Caco-2 (cell line): ENCODE results near the gene GRK2. TPM values are rescaled to one million over a fixed set of nuclear protein-coding genes. Genes with fewer than 3 reads are reported as not detected.
A peak's percentile ranks its signal among the peaks of the same experiment; 100 is the strongest.
"Not testable (repeated sequence)": the region's sequence is repeated elsewhere in the genome, so short reads cannot be mapped to it uniquely, and the experiment has no call there.

Source experiments
- BruUV-seq: library from RNA; stranded (reverse); fragments of 400-500 nt; replicated peaks from 2 replicates; lab custom pipeline; 2021; lab: Mats Ljungman, UMichigan
- CTCF ChIA-PET: fragments of 300-600 bp; sonication (Branson Sonifier 250); formaldehyde crosslinking; loops from one replicate; lab custom pipeline; 2022; ENCODE audit warnings: antibody characterized with exemption; lab: Charles Lee
- POLR2A ChIA-PET: fragments of 300-600 bp; sonication (Branson Sonifier 250); formaldehyde crosslinking; loops from one replicate; lab custom pipeline; 2022; ENCODE audit warnings: antibody characterized with exemption; lab: Charles Lee
- DNase-seq, 2 experiments: peaks; one replicate each; pipeline versions ENCODE4 v3.0.0 to v3.0.0-alpha.2; 2020 to 2022
- H3K27me3 ChIP-seq: replicated peaks from 2 replicates; pipeline ENCODE4 v1.6.0; 2011; ENCODE audit warnings: low read length; ENCODE audit not compliant: control insufficient read depth, insufficient read depth
- H3K36me3 ChIP-seq: 2 replicates; pipeline ENCODE4 v1.5.1; 2011; ENCODE audit warnings: low read length; ENCODE audit not compliant: control insufficient read depth, insufficient read depth
- H3K4me1 ChIP-seq: fragments of 250-450 bp; sonication (Bioruptor Pico); 2 replicates; pipeline ENCODE4 v1.5.1; 2020; ENCODE audit warnings: mild to moderate bottlenecking
- H3K4me3 ChIP-seq: 2 replicates; pipeline ENCODE4 v1.5.1; 2011; ENCODE audit warnings: low read depth, mild to moderate bottlenecking, control low read depth, low read length
- H3K9me3 ChIP-seq: fragments of 250-450 bp; sonication (Bioruptor Pico); 2 replicates; pipeline ENCODE4 v1.5.1; 2020; ENCODE audit warnings: mild to moderate bottlenecking, moderate library complexity
- H3K27ac Mint-ChIP-seq: one replicate; pipeline ENCODE4 v1.8.0; 2022; ENCODE audit warnings: mixed read lengths; ENCODE audit not compliant: unreplicated experiment
- H3K27me3 Mint-ChIP-seq: one replicate; pipeline ENCODE4 v1.8.0; 2022; ENCODE audit warnings: mixed read lengths; ENCODE audit not compliant: insufficient read depth, unreplicated experiment
- H3K36me3 Mint-ChIP-seq: one replicate; pipeline ENCODE4 v1.8.0; 2022; ENCODE audit warnings: mild to moderate bottlenecking, mixed read lengths; ENCODE audit not compliant: insufficient read depth, unreplicated experiment
- H3K4me1 Mint-ChIP-seq: one replicate; pipeline ENCODE4 v1.8.0; 2022; ENCODE audit warnings: low read depth, mixed read lengths; ENCODE audit not compliant: unreplicated experiment
- H3K4me3 Mint-ChIP-seq: one replicate; pipeline ENCODE4 v1.8.0; 2022; ENCODE audit warnings: mild to moderate bottlenecking, moderate library complexity, mixed read lengths; ENCODE audit not compliant: unreplicated experiment
- H3K9me3 Mint-ChIP-seq: one replicate; pipeline ENCODE4 v1.8.0; 2022; ENCODE audit warnings: mixed read lengths; ENCODE audit not compliant: unreplicated experiment
- CTCF ChIP-seq, 2 experiments: fragments of 200-600 bp in 1 of 2; IDR thresholded peaks; 1 replicate in 1 of 2; 2 replicates in 1 of 2; pipeline versions ENCODE4 v1.5.1 to v1.8.0; 2011 to 2022; ENCODE audit warnings: antibody characterized with exemption in 1 of 2, control low read depth in 1 of 2, inconsistent platforms in 1 of 2, low read depth in 1 of 2, low read length in 1 of 2, mild to moderate bottlenecking in 1 of 2, moderate library complexity in 1 of 2; ENCODE audit not compliant: insufficient read depth in 1 of 2, severe bottlenecking in 1 of 2, unreplicated experiment in 1 of 2
- intact Hi-C: fragments of 100-400 bp; cut with micrococcal nuclease; formaldehyde crosslinking; loops from one replicate; pipeline ENCODE4 v1.10.0; 2022; ENCODE audit not compliant: unreplicated experiment
- total RNA-seq: library from RNA; stranded (reverse); gene quantifications from 2 replicates; pipeline ENCODE4 v1.2.3, GENCODE V29; 2022

The GRK2 gene
- total RNA-seq, 1 experiment from 2014 or later = 120 TPM

DNA sequence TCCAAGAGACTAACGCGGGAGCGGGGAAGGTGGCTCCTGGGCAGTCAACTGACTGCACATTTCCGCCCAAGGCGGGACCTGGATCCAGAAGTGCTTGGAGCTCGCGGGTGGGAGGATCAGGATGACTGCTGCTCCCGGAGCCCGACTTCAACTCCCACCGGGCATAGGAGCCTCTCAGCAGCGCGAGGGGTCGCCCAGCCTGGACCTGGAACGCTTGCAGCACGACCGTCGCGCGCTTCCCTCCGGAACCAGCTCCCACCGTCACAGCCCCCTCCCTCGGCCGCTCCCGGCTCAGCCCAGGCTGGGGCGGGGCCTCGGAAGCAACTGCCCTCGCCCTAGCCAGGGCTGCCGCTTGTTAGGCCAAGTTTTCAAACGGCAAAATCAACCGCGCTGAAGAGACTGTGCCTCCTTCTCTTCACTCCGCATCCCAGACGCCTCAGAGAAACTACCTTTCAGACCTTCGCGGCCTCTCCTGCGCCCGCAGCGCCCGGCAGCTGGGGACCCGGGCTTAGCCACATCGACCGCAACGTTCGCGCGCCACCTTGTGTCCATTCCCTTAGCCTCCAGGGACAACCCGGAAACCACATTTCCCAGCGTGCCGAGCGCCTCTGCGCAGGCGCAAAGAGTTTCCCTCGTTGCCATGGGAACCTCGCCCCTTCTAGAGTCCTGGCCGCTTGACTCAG lies 51.1 kb downstream of the GRK2 start:
- peaks cover 7% of the 10 kb centered on the region for H3K4me1 Mint-ChIP-seq
- intact Hi-C loops = loop anchor here (1.0 to 5.0 kb wide), 5 partner anchors 29 to 260 kb away; partner anchors contain the start of genes GRK2 and RHOD

GRCh38 chr11:67317888-67318555 lies 51.7 kb downstream of the GRK2 start:
- Mint-ChIP-seq H3K4me1 (no peaks in the 10 kb centered on the region), H3K4me3 (peak overlapping the region; percentile 96), H3K27ac (peak overlapping the region; percentile 99), H3K9me3 (no peaks in the 10 kb centered on the region), H3K27me3 (no peaks in the 10 kb centered on the region), H3K36me3 (peaks cover 14% of the 10 kb centered on the region)
- DNase-seq = no peak
- ChIA-PET CTCF (interaction anchor here (0.8 to 2.9 kb wide), 27 partner anchors 13 to 268 kb away, joined by 3 to 44 read pairs (median 8); partner anchors contain the start of genes ANKRD13D, GRK2, KDM2A and POLD4), POLR2A (interaction anchor here (0.6 to 2.3 kb wide), 11 partner anchors 10 to 78 kb away, joined by 3 to 28 read pairs (median 4); partner anchors contain the start of genes ANKRD13D, GRK2, POLD4 and SSH3)
- no peaks in the 10 kb centered on the region for H3K9me3 ChIP-seq
- intact Hi-C loops = loop anchor here (1.0 to 5.0 kb wide), 5 partner anchors 30 to 261 kb away; partner anchors contain the start of genes GRK2 and RHOD
- TF ChIP-seq CTCF (IDR thresholded peaks at IDR 0.05; ENCODE audit: insufficient read depth in 1 of 2, low read depth in 1 of 2, low read length in 1 of 2, severe bottlenecking in 1 of 2, unreplicated experiment in 1 of 2) = no peak
- BruUV-seq = TSS peak; percentile 14
- peak overlapping the region; percentile 88 for H3K4me3 ChIP-seq
- no peaks in the 10 kb centered on the region for H3K27me3 ChIP-seq
- H3K36me3 ChIP-seq = no peaks in the 10 kb centered on the region
- H3K4me1 ChIP-seq = peaks cover 11% of the 10 kb centered on the region; the same call in 1 of the 2 replicates

More for the DNA sequence above, 51.1 kb downstream of the GRK2 start:
- no peaks in the 10 kb centered on the region for H3K27me3 Mint-ChIP-seq
- CTCF ChIA-PET = interaction anchor here (0.6 to 2.9 kb wide), 36 partner anchors 10 to 279 kb away, joined by 3 to 44 read pairs (median 7); partner anchors contain the start of genes ANKRD13D, CLCF1, GRK2 and KDM2A
- peaks cover 14% of the 10 kb centered on the region for H3K36me3 Mint-ChIP-seq
- no peaks in the 10 kb centered on the region for H3K36me3 ChIP-seq
- peak overlapping the region; percentile 99 for H3K27ac Mint-ChIP-seq
- H3K4me1 ChIP-seq = peaks cover 18% of the 10 kb centered on the region
- POLR2A ChIA-PET = interaction anchor here (0.6 to 2.3 kb wide), 14 partner anchors 9 to 84 kb away, joined by 3 to 28 read pairs (median 4); partner anchors contain the start of genes ANKRD13D, GRK2, POLD4 and PPP1CA
- peak; percentile 98 to 100 for DNase-seq
- TF ChIP-seq CTCF (IDR thresholded peaks at IDR 0.05; ENCODE audit: insufficient read depth in 1 of 2, low read depth in 1 of 2, low read length in 1 of 2, severe bottlenecking in 1 of 2, unreplicated experiment in 1 of 2) = peak; percentile 98 to 99
- TSS peak; percentile 95 for BruUV-seq
- H3K27me3 ChIP-seq = no peaks in the 10 kb centered on the region
- H3K9me3 Mint-ChIP-seq = no peaks in the 10 kb centered on the region
- peak overlapping the region; percentile 96 for H3K4me3 Mint-ChIP-seq
- H3K4me3 ChIP-seq = peak overlapping the region; percentile 88
- no peaks in the 10 kb centered on the region for H3K9me3 ChIP-seq

GRCh38 chr11:67318876-67319275 lies 52.6 kb downstream of the GRK2 start:
- intact Hi-C loops = loop anchor here (5.0 kb wide), 1 partner anchor 262 kb away; the partner anchor contains the start of gene RHOD
- H3K9me3 ChIP-seq, H3K4me1 Mint-ChIP-seq, H3K9me3 Mint-ChIP-seq, H3K27ac Mint-ChIP-seq, H3K27me3 ChIP-seq, BruUV-seq, H3K36me3 ChIP-seq, H3K27me3 Mint-ChIP-seq, H3K4me1 ChIP-seq: not testable (repeated sequence)
- peaks cover 14% of the 10 kb centered on the region for H3K36me3 Mint-ChIP-seq
- peak overlapping the region; percentile 96 for H3K4me3 Mint-ChIP-seq
- CTCF ChIA-PET = interaction anchor here (2.2 to 2.9 kb wide), 3 partner anchors 27 to 63 kb away, joined by 17 to 43 read pairs (median 23); partner anchors contain the start of gene GRK2
- peak overlapping the region; percentile 88; the same call in 1 of the 2 replicates for H3K4me3 ChIP-seq
- POLR2A ChIA-PET = interaction anchor here (2.2 kb wide), 1 partner anchor 79 kb away, joined by 18 read pairs; no protein-coding TSS in a partner anchor
- DNase-seq = peak in 1 of 2 experiments; percentile 22
